Stimulated activated CD4-positive, alpha-beta T cell treated with anti-CD3 and anti-CD28 coated beads, Interleukin-4, amount 100 ng/mL, for 1 hour (primary cell): Measurements from ENCODE around the gene NAT8L.

ENCODE experiments used
- DNase-seq: peaks from one replicate; pipeline ENCODE4 v3.0.0-alpha.2; 2020

The NAT8L gene

DNA sequence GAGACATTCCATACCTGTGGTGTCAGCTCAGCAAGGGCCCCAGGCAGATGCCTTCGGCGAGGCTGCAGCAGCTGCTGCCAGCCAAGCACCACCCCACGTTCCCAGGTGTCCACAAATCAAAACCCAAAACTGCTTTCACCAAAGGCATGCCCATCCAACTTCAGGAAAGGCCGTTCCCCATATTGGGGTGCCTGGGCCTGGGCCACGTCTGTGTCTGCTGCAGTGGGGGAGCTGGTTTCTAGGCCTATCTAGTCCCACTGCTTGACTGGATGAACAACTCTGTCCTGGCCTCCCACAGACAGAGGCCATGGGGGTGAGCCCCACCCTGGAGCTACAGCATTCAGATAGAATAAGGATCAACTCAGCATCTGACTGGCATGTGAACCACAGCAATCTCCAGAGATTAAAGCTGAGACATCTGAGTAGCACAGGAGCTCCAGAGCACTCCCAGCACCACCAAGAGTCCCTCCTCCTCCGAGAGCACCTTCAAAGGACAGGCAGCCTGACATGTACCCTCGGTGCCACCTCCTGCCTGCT, 37.0 kb downstream of the NAT8L start:
- no peak for DNase-seq

GRCh38 chr4:2101346-2102044, 42.4 kb downstream of the NAT8L start:
- no peak for DNase-seq

GRCh38 chr4:2102045-2102883, 43.1 kb downstream of the NAT8L start:
- no peak for DNase-seq

DNA sequence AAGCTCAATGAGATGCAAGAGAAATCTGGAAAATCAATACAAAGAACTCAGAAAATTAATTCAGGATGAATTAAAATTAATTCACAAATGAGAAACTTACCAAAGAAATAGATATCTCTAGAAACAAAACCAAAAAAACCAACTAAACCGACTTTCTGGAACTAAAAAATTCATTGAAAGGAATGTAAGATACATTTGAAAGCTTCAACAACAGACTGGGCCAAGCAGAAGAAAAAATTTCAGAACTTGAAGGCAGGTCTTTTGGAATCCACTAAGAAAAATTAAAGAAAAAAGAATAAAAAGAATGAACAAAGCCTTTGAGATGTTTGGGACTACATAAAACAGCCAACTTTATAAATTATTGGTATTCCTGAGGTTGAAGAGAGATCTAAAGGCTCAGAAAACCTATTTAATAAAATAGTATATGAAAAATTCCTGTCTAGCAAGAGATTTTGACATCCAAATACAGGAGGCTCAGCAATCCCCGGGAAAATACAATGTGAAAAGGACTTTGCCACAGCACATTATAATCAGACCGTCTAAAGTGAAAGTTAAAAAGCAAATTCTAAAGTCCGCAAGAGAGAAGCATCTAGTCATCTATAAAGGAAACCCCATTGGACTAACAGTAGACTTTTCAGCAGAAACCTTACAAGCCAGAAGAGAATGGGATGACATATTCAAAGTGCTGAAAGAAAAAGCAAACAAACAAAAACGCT, 44.2 kb downstream of the NAT8L start:
- DNase-seq: no peak

DNA sequence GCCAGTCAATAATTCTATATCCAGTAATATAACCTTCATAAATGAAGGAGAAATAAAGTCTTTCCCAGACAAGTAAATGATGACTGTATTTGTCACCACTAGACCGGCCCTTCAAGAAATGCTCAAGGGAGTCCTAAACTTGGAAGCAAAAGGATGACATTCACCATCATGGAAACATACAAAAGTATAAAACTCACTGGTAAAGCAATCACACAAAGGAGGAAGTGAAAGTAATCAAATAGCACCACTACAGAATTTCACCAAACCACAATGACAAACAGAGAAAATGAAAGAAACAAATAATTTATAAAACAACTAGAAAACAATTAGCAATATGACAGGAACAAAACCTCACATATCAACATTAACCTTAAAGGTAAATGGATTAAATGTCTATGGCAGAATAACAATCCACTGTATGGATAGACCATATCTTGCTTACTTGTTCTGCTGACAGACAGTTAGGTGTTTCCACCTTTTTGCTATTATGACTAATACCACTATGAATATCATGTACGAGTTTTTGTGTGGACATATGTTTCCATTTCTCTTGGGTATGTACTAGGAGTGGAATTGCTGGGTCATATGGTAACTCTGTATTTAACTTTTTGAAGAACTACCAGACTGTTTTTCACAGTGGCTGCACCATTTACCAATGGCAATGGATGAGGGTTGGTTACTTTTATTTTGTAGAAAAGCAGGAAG, 44.9 kb downstream of the NAT8L start:
- DNase-seq: no peak

GRCh38 chr4:2104556-2105345, 45.6 kb downstream of the NAT8L start:
- DNase-seq: no peak

GRCh38 chr4:2105559-2105958, 46.4 kb downstream of the NAT8L start:
- DNase-seq: no peak

DNA sequence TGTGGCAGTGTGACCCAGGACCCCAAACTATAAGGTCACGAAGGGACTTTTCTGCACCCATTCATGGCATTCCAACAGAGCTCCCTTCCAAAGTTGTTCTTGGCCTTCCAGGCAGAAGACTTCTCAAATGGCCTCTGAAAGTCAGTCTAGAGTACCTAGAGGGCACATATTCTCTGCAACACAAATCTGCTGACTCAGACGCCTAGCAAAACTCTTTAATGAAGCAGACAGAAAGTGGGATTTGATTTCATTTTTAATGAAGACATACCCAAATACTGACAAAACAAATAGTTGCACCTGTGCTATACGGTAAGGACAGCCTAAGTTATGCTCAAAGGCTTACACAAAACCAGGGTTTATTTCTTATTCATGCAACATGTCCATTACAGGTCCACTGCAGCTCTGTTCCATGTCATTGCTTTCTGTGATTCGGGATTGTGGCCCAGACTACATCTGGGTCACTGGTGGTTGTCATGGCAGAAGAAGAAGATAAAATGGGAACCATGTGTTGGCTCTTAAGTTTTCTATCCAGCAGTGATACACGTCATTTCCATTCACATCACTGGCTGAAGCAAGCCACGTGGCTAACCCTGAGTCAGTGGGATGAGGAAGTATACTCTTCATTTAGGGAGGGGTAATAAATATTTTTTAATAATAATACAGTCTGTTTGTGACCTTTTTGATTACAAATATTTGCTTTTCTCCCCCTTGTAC, 57.7 kb downstream of the NAT8L start:
- no peak for DNase-seq
